ENCODE measurements around the gene CDK2AP2. TPM values are rescaled to one million over a fixed set of nuclear protein-coding genes. Genes with fewer than 3 reads are reported as not detected.

Gene CDK2AP2
- total RNA-seq, 6 donors from 2014 or later = 36.7 to 119 (median 89.0) TPM

DNA sequence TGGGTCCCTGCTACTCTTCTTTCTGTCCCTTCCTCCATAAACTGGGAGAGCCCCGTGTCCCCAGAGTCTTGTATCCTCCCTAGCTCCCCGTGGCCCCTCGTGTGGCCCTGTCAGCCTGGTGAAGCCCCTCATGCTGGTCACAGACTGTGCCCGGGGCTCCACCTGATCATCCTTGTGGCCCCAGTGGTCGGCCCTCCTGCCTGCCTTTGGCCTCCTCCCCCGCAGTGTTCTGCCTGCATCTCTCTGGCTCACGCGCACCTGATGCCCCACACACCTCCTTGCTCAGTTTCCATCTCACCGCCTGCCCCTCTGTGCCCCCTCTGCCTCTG lies 16.5 kb upstream of the CDK2AP2 start:
- ATAC-seq (ENCODE audit: low FRiP score in 2 of 2) = no peak
- no peak for DNase-seq

DNA sequence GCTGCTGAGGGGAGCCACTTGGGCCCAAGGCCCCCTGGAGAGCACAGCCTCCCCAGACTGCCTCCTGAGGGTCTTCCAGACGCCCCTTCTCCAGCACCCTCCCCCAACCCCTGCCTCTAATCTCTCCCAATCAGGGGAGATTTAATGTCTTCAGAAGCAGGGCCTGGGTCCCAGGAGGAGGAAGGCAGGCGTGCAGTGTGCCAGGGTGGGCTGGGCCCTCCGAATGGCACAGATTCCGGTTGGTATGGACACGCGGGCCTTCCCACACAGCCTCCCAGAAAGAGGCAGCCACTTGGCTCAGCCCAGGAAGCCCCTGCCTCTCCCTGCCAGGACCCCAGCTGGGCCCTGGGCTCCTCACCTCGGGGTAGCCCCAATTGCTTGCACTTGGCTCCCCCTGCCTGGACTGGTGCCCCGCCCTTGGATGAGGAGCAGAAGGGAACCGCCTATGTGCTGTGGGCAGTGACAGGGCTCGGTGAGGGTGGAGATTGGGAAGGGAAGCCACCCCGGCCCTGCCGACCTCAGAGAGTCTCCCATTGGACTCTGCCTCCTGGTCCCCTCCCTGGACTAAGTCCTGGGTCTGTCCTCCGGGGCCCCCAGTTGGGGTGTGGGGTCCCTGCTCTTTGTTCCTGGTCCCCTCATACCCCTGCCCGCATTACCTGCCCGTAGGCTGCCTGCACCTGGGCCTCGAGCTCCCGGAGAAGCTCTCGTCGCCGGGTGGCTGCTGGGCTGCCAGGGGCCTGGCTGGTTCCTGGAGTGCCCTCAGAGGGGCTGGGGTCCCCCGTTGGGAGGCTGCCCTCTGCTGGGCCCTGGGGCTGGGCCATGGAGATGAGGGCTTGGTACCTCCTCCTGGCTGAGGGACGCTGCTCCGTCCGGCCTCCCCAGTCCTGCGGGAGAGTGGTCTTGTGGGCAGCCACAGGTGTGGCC lies 15.9 kb upstream of the CDK2AP2 start:
- Histone ChIP-seq H3K4me3 (no peak overlapping the region), H3K36me3 (no peaks in the 10 kb centered on the region), H3K4me1 (no peaks in the 10 kb centered on the region), H3K27me3 (no peaks in the 10 kb centered on the region), H3K27ac (no peak overlapping the region), H3K9me3 (no peaks in the 10 kb centered on the region)
- peak in 1 of 2 donors; percentile 4 for ATAC-seq (ENCODE audit: low FRiP score in 2 of 2)
- TF ChIP-seq POLR2A (IDR thresholded peaks at IDR 0.05) (no peak), POLR2AphosphoS5 (IDR thresholded peaks at IDR 0.05) (no peak), EP300 (IDR thresholded peaks at IDR 0.05) (no peak)
- TF ChIP-seq, protein P1, sequence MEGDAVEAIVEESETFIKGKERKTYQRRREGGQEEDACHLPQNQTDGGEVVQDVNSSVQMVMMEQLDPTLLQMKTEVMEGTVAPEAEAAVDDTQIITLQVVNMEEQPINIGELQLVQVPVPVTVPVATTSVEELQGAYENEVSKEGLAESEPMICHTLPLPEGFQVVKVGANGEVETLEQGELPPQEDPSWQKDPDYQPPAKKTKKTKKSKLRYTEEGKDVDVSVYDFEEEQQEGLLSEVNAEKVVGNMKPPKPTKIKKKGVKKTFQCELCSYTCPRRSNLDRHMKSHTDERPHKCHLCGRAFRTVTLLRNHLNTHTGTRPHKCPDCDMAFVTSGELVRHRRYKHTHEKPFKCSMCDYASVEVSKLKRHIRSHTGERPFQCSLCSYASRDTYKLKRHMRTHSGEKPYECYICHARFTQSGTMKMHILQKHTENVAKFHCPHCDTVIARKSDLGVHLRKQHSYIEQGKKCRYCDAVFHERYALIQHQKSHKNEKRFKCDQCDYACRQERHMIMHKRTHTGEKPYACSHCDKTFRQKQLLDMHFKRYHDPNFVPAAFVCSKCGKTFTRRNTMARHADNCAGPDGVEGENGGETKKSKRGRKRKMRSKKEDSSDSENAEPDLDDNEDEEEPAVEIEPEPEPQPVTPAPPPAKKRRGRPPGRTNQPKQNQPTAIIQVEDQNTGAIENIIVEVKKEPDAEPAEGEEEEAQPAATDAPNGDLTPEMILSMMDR (IDR thresholded peaks at IDR 0.05) = no peak
- peak in 1 of 2 donors; percentile 69 for DNase-seq
- WGBS, 2 donors = 77 to 80% methylated on average over 16 to 17 of the region's 25 CpGs

More for the DNA sequence above, 16.5 kb upstream of the CDK2AP2 start:
- Histone ChIP-seq H3K27me3 (no peaks in the 10 kb centered on the region), H3K27ac (no peak overlapping the region), H3K9me3 (no peaks in the 10 kb centered on the region), H3K36me3 (no peaks in the 10 kb centered on the region), H3K4me3 (no peak overlapping the region), H3K4me1 (no peaks in the 10 kb centered on the region)
- TF ChIP-seq EP300 (IDR thresholded peaks at IDR 0.05) = no peak
- TF ChIP-seq, protein P1 (IDR thresholded peaks at IDR 0.05) = no peak
- no peak for TF ChIP-seq POLR2A (IDR thresholded peaks at IDR 0.05)
- TF ChIP-seq POLR2AphosphoS5 (IDR thresholded peaks at IDR 0.05) = no peak
- WGBS, 2 donors = 85 to 86% methylated on average over 8 to 9 of the region's 9 CpGs

DNA sequence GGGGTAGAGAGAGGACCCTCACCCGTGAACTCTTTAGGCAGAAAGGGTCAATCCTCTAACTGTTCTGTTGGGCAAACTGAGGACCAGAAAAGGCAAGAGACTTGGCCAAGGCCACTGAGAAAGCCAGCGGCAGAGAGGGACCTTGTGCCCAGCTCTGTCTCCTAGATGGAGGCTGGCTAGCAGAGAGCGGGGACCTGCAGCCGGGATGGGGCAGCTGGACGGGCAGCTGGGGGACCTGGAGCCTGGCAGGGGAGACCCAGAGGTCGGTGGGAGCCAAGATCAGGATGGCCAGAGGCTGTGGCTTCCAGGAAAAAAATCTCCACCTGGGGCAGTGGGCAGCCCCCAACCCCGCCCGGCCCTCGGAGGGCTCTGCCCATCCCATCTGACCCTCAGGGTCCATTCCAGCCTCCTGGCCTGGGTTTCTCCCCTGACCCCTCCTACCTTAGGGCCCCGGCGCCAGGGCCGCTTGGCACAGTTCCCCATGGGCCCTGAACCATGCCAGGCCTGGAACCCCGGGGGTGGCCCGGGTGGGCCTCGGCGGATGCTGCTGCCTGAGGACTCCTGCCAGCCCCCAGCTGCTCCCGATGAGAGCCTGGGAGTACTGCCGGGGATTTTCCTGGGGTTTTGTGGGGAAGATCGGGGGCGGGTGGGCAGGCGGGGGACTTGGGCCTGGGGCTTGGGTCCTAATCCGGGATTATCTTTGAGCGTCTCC lies 15.0 kb upstream of the CDK2AP2 start, which contains the start of gene CABP2:
TSS of gene CABP2 (minus strand) at position 603 of the 712 bp plus-strand sequence. CDS start at position 483, 120 bp downstream.
- Histone ChIP-seq H3K27me3 (no peaks in the 10 kb centered on the region), H3K9me3 (no peaks in the 10 kb centered on the region), H3K36me3 (no peaks in the 10 kb centered on the region), H3K4me1 (no peaks in the 10 kb centered on the region), H3K27ac (no peak within 1 kb of the TSS), H3K4me3 (no peak within 1 kb of the TSS)
- no peak for TF ChIP-seq POLR2AphosphoS5 (IDR thresholded peaks at IDR 0.05)
- TF ChIP-seq EP300 (IDR thresholded peaks at IDR 0.05) = no peak
- TF ChIP-seq, protein P1 (IDR thresholded peaks at IDR 0.05) = no peak
- WGBS, 2 donors = 90 to 91% methylated on average over 8 to 17 of the region's 23 CpGs
- DNase-seq = peak in 1 of 2 donors; percentile 79
- ATAC-seq (ENCODE audit: low FRiP score in 2 of 2) = no peak

DNA sequence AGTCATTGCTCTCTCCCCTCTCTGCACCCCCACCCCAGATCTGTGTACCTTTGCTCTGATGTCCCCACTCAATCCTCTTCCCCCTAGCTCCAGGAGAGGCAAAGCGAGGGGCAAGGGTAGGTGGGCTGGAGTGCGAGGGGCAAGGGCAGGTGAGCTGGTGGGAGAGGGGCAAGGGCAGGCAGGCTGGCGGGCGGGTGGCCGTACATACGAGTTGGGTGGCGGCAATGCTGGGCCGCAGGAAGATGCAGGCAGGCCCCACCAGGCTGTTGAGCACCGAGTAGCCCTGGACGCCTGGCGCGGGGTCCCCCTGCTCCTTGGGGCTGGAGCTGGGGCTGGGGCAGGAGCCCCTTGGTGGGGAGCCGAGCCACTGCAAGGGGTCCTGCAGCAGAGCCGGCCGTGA lies 14.4 kb upstream of the CDK2AP2 start:
- 92 to 100% methylated on average over 6 to 15 of the region's 15 CpGs for WGBS, 2 donors
- no peak overlapping the region for H3K4me3 ChIP-seq
- H3K4me1 ChIP-seq = no peaks in the 10 kb centered on the region
- H3K27me3 ChIP-seq = no peaks in the 10 kb centered on the region
- no peak for TF ChIP-seq POLR2AphosphoS5 (IDR thresholded peaks at IDR 0.05)
- TF ChIP-seq, protein P1 (IDR thresholded peaks at IDR 0.05) = no peak
- H3K36me3 ChIP-seq = no peaks in the 10 kb centered on the region
- no peaks in the 10 kb centered on the region for H3K9me3 ChIP-seq
- no peak overlapping the region for H3K27ac ChIP-seq
- DNase-seq (peak in 1 of 2 donors; percentile 76), ATAC-seq (ENCODE audit: low FRiP score in 2 of 2) (no peak)

All from upper lobe of left lung (tissue), 6 donors.